Bronchial epithelial cell (primary cell): ENCODE measurements around the gene ENOSF1. TPM values are rescaled to one million over a fixed set of nuclear protein-coding genes. Genes with fewer than 3 reads are reported as not detected.

ENCODE experiments used
- DNase-seq: peaks from one replicate; pipeline ENCODE4 v3.0.0-alpha.2; 2010; ENCODE audit warnings: low read depth
- FAIRE-seq: peaks from 2 replicates; lab custom pipeline; 2011; peaks lifted over from hg19 to GRCh38; lab: Jason Lieb, UNC
- H3K27me3 ChIP-seq: 2 replicates; pipeline ENCODE4 v1.5.1; 2011; ENCODE audit warnings: low read length; ENCODE audit not compliant: control insufficient read depth, insufficient read depth
- H3K36me3 ChIP-seq: 2 replicates; pipeline ENCODE4 v1.5.1; 2011; ENCODE audit warnings: low read length; ENCODE audit not compliant: control insufficient read depth, insufficient read depth
- H3K4me3 ChIP-seq: 2 replicates; pipeline ENCODE4 v1.5.1; 2011; ENCODE audit warnings: mild to moderate bottlenecking, low read depth, low read length, control low read depth
- CTCF ChIP-seq: IDR thresholded peaks from 2 replicates; pipeline ENCODE4 v1.5.1; 2011; ENCODE audit warnings: mild to moderate bottlenecking, moderate library complexity, low read length, control low read depth, inconsistent platforms; ENCODE audit not compliant: insufficient read depth, severe bottlenecking
- total RNA-seq: library from RNA; depleted of rRNA; stranded (reverse); fragments of >200 nt; gene quantifications from 2 replicates; pipeline ENCODE4 v1.2.1, GENCODE V29; 2014

Gene ENOSF1
- total RNA-seq, 1 donor from 2014 or later = 25.5 TPM

- no peak for DNase-seq
- Histone ChIP-seq H3K27me3 (no peaks in the 10 kb centered on the region), H3K4me3 (peak overlapping the region; percentile 72), H3K36me3 (peaks cover 2% of the 10 kb centered on the region)
- TF ChIP-seq CTCF = no peak
- FAIRE-seq = no peak
These were observed 1.1 kb downstream of the ENOSF1 start for GRCh38 chr18:711310-711656.

- Histone ChIP-seq H3K36me3 (peaks cover 3% of the 10 kb centered on the region), H3K27me3 (no peaks in the 10 kb centered on the region), H3K4me3 (no peak overlapping the region)
- DNase-seq (no peak), FAIRE-seq (no peak)
- no peak for TF ChIP-seq CTCF
These were observed 1.8 kb downstream of the ENOSF1 start for GRCh38 chr18:710418-711300.

GRCh38 chr18:709771-710170 is 2.7 kb downstream of the ENOSF1 start:
- Histone ChIP-seq H3K4me3 (no peak overlapping the region), H3K27me3 (no peaks in the 10 kb centered on the region), H3K36me3 (peaks cover 3% of the 10 kb centered on the region)
- DNase-seq (no peak), FAIRE-seq (no peak)
- no peak for TF ChIP-seq CTCF

GRCh38 chr18:708096-708495 is 4.3 kb downstream of the ENOSF1 start:
- FAIRE-seq (no peak), DNase-seq (no peak)
- no peak overlapping the region for H3K4me3 ChIP-seq
- H3K36me3 ChIP-seq = peaks cover 3% of the 10 kb centered on the region
- TF ChIP-seq CTCF = no peak
- H3K27me3 ChIP-seq = no peaks in the 10 kb centered on the region

GRCh38 chr18:706405-706804 is 6.0 kb downstream of the ENOSF1 start:
- Histone ChIP-seq H3K27me3 (no peaks in the 10 kb centered on the region), H3K4me3 (no peak overlapping the region), H3K36me3 (peaks cover 3% of the 10 kb centered on the region)
- TF ChIP-seq CTCF = no peak
- FAIRE-seq (no peak), DNase-seq (no peak)
